KMS-11 (cell line): ENCODE data around the gene SPAG6.

Source experiments
- H2AFZ ChIP-seq: fragments of 200-600 bp; sonication (generic); 2 replicates; pipeline ENCODE4 v1.6.1; 2016; ENCODE audit warnings: antibody characterized with exemption, mixed run types, low read depth
- H3K27ac ChIP-seq: fragments of 200-600 bp; sonication (generic); 2 replicates; pipeline ENCODE4 v1.6.1; 2016; ENCODE audit warnings: mild to moderate bottlenecking, mixed run types
- H3K27me3 ChIP-seq: fragments of 200-600 bp; sonication (generic); 2 replicates; pipeline ENCODE4 v1.6.1; 2017; ENCODE audit warnings: mild to moderate bottlenecking, low read depth, mixed run types, moderate library complexity; ENCODE audit not compliant: insufficient read depth
- H3K36me3 ChIP-seq: fragments of 200-600 bp; sonication (generic); 2 replicates; pipeline ENCODE4 v1.6.1; 2017; ENCODE audit warnings: mild to moderate bottlenecking, mixed run types; ENCODE audit not compliant: insufficient read depth
- H3K4me1 ChIP-seq: fragments of 200-600 bp; sonication (generic); 2 replicates; pipeline ENCODE4 v1.6.1; 2016; ENCODE audit warnings: mild to moderate bottlenecking, low read depth, mixed run types; ENCODE audit not compliant: poor library complexity, severe bottlenecking
- H3K4me2 ChIP-seq: fragments of 200-600 bp; sonication (generic); 2 replicates; pipeline ENCODE4 v1.7.0; 2016; ENCODE audit warnings: mild to moderate bottlenecking, mixed run types
- H3K4me3 ChIP-seq: fragments of 200-600 bp; sonication (generic); IDR thresholded peaks from 2 replicates; pipeline ENCODE4 v1.6.1; 2017; ENCODE audit warnings: low read depth, low read length, mixed read lengths; ENCODE audit not compliant: insufficient read depth
- H3K79me2 ChIP-seq: fragments of 200-600 bp; sonication (generic); 2 replicates; pipeline ENCODE4 v1.6.1; 2016; ENCODE audit warnings: low read depth, mixed run types; ENCODE audit not compliant: insufficient read depth
- H3K9ac ChIP-seq: fragments of 200-600 bp; sonication (generic); 2 replicates; pipeline ENCODE4 v1.6.1; 2016; ENCODE audit warnings: mild to moderate bottlenecking, mixed run types
- H4K20me1 ChIP-seq: fragments of 200-600 bp; sonication (generic); 2 replicates; pipeline ENCODE4 v1.6.1; 2016; ENCODE audit warnings: mild to moderate bottlenecking, mixed run types; ENCODE audit not compliant: insufficient read depth
- TF ChIP-seq, protein P1 (sequence below): fragments of 200-600 bp; sonication (generic); conservative IDR thresholded peaks from 2 replicates; pipeline ENCODE4 v1.6.1; 2017; ENCODE audit warnings: low read depth, mild to moderate bottlenecking, antibody characterized with exemption, low read length, moderate library complexity, mixed read lengths

The SPAG6 gene

DNA sequence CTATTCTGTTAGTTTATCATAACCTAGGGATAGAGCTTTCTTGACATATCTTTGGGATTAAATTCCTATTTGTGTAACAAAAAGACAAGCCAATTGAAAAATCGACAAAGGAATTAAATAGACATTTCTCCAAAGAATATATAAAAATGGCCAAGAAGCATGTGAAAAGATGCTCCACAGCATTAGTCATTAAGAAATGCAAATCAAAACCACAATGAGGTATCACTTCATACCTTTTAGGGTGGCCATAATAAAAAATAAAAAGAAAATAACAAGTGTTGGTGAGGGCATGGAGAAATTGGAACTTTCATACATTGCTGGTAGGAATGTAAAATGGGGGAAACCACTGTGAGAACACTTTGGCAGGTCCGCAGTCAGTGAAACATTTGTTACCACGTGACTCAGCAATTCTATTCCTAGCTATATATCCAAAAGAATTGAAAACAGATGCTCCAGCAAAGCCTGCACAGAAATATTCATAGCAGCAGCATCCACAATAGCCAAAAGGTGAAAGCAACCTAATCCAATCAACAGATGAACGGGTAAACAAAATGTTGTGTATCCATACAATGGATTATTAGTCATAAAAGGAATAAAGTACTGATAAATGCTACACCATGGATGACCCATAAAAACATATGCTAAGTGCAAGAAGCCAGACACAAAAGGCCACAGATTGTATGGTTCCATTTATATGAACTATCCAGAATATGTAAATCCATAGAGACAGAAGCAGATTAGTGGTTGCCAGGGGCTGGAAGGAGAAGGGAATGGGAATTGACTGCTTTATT, 20.5 kb downstream of the SPAG6 start:
- no peaks in the 10 kb centered on the region for H4K20me1 ChIP-seq
- no peak overlapping the region for H3K27ac ChIP-seq
- no peak overlapping the region for H2AFZ ChIP-seq
- TF ChIP-seq, protein P1, sequence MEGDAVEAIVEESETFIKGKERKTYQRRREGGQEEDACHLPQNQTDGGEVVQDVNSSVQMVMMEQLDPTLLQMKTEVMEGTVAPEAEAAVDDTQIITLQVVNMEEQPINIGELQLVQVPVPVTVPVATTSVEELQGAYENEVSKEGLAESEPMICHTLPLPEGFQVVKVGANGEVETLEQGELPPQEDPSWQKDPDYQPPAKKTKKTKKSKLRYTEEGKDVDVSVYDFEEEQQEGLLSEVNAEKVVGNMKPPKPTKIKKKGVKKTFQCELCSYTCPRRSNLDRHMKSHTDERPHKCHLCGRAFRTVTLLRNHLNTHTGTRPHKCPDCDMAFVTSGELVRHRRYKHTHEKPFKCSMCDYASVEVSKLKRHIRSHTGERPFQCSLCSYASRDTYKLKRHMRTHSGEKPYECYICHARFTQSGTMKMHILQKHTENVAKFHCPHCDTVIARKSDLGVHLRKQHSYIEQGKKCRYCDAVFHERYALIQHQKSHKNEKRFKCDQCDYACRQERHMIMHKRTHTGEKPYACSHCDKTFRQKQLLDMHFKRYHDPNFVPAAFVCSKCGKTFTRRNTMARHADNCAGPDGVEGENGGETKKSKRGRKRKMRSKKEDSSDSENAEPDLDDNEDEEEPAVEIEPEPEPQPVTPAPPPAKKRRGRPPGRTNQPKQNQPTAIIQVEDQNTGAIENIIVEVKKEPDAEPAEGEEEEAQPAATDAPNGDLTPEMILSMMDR: no peak
- no peaks in the 10 kb centered on the region for H3K27me3 ChIP-seq
- no peak overlapping the region for H3K4me2 ChIP-seq
- no peak overlapping the region for H3K4me3 ChIP-seq
- H3K79me2 ChIP-seq: no peaks in the 10 kb centered on the region
- peaks cover 42% of the 10 kb centered on the region for H3K4me1 ChIP-seq
- no peak overlapping the region for H3K9ac ChIP-seq
- H3K36me3 ChIP-seq: no peaks in the 10 kb centered on the region

DNA sequence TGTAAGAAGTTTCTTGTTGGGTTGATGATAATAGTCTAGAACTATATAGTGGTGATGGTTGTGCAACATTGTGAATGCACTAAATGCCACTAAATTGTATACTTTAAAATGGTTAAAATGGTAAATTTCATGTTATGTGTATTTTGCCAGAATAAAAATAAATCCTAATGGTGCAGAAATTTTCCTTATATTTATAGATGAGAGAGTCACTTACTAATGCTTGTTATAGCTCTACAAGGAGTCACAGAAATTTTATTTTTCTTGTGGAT, 21.1 kb downstream of the SPAG6 start:
- TF ChIP-seq, protein P1: no peak
- no peak overlapping the region for H2AFZ ChIP-seq

DNA sequence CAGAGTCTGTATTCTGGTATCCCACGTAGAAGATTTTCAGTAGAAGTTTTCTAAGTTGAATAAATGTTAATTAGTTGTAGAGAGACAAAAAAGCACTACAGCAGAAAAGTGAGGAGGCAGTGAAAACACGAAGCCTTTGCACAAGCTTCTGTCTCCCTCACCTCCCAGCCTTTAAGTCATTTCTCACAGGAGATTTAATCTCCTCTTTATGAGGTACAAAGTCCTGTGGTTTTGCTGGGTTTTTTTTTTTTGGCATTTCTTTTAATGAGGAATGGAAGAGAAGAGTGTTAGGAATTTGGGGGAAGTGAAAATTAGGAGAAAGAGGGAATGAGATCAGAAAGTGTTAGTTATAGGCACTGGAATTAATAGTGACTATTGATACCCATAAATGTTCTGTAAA, 21.5 kb downstream of the SPAG6 start:
- H3K79me2 ChIP-seq: no peaks in the 10 kb centered on the region
- no peak overlapping the region for H3K9ac ChIP-seq
- H3K4me1 ChIP-seq: peaks cover 42% of the 10 kb centered on the region
- H3K36me3 ChIP-seq: no peaks in the 10 kb centered on the region
- no peaks in the 10 kb centered on the region for H3K27me3 ChIP-seq
- H2AFZ ChIP-seq: no peak overlapping the region
- H4K20me1 ChIP-seq: no peaks in the 10 kb centered on the region
- no peak overlapping the region for H3K4me3 ChIP-seq
- H3K27ac ChIP-seq: no peak overlapping the region
- H3K4me2 ChIP-seq: no peak overlapping the region
- TF ChIP-seq, protein P1: no peak

More for the DNA sequence above, 21.1 kb downstream of the SPAG6 start:
- Histone ChIP-seq H3K79me2 (no peaks in the 10 kb centered on the region), H3K27me3 (no peaks in the 10 kb centered on the region), H3K4me2 (no peak overlapping the region), H3K4me1 (peaks cover 42% of the 10 kb centered on the region), H3K4me3 (no peak overlapping the region), H4K20me1 (no peaks in the 10 kb centered on the region), H3K36me3 (no peaks in the 10 kb centered on the region), H3K27ac (no peak overlapping the region), H3K9ac (no peak overlapping the region)

DNA sequence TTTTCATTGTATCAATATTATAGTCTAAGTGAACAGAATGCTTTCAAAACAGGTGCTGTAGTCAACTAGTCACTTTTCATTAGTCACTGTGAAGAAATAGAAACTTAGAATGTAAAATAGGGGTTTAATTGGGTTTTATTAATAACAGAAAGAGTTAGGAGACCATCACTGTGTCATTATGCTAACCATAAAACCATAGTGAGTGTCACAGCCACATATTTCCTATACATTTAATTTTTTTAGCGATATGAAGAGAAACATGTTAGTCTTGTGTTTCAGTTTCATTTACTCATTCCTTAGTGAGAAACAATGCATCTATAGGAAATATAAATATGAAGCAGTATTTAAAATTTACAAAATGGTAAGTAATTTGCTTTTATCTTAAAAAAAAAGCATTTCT, 22.2 kb downstream of the SPAG6 start:
- H3K36me3 ChIP-seq: no peaks in the 10 kb centered on the region
- H2AFZ ChIP-seq: peak overlapping the region; percentile 6
- TF ChIP-seq, protein P1: no peak
- no peaks in the 10 kb centered on the region for H4K20me1 ChIP-seq
- H3K79me2 ChIP-seq: no peaks in the 10 kb centered on the region
- peaks cover 42% of the 10 kb centered on the region for H3K4me1 ChIP-seq
- H3K27ac ChIP-seq: peak overlapping the region; percentile 28
- H3K4me2 ChIP-seq: peak overlapping the region; percentile 51
- no peak overlapping the region for H3K4me3 ChIP-seq
- H3K27me3 ChIP-seq: no peaks in the 10 kb centered on the region
- H3K9ac ChIP-seq: peak overlapping the region; percentile 11; the same call in 1 of the 2 replicates
